IPS-20b (cell line): ENCODE results near the gene SP3.

ENCODE experiments used
- H3K27ac ChIP-seq: one replicate; pipeline ENCODE4 v1.5.1; 2013; ENCODE audit warnings: low read length
- H3K27me3 ChIP-seq: 2 replicates; pipeline ENCODE4 v1.6.1; 2013; ENCODE audit warnings: mild to moderate bottlenecking, low read length, inconsistent platforms; ENCODE audit not compliant: insufficient read depth
- H3K36me3 ChIP-seq: 2 replicates; pipeline ENCODE4 v1.6.1; 2013; ENCODE audit warnings: low read depth, mild to moderate bottlenecking, inconsistent platforms, low read length, moderate library complexity; ENCODE audit not compliant: insufficient read depth
- H3K4me1 ChIP-seq: 2 replicates; pipeline ENCODE4 v1.6.1; 2013; ENCODE audit warnings: mild to moderate bottlenecking, control low read depth, inconsistent platforms, low read length, moderate library complexity; ENCODE audit not compliant: insufficient read depth
- H3K4me3 ChIP-seq: 2 replicates; pipeline ENCODE4 v1.5.1; 2013; ENCODE audit warnings: mild to moderate bottlenecking, low read length, inconsistent platforms
- H3K9ac ChIP-seq: 2 replicates; pipeline ENCODE4 v1.6.1; 2013; ENCODE audit warnings: low read depth, mild to moderate bottlenecking, inconsistent platforms, low read length, moderate library complexity
- H3K9me3 ChIP-seq: 2 replicates; pipeline ENCODE4 v1.6.1; 2013; ENCODE audit warnings: mild to moderate bottlenecking, low read depth, low read length, inconsistent platforms; ENCODE audit not compliant: insufficient read depth

Gene SP3

GRCh38 chr2:173991856-173992588 is 26.8 kb upstream of the SP3 start:
- no peaks in the 10 kb centered on the region for H3K27me3 ChIP-seq
- H3K4me3 ChIP-seq, result no peak overlapping the region
- H3K36me3 ChIP-seq, result no peaks in the 10 kb centered on the region
- H3K27ac ChIP-seq, result no peak overlapping the region
- H3K4me1 ChIP-seq, result no peaks in the 10 kb centered on the region
- H3K9ac ChIP-seq, result no peak overlapping the region
- H3K9me3 ChIP-seq, result no peaks in the 10 kb centered on the region

- no peaks in the 10 kb centered on the region for H3K4me1 ChIP-seq
- H3K27ac ChIP-seq, result no peak overlapping the region
- no peaks in the 10 kb centered on the region for H3K36me3 ChIP-seq
- no peaks in the 10 kb centered on the region for H3K27me3 ChIP-seq
- no peak overlapping the region for H3K9ac ChIP-seq
- no peaks in the 10 kb centered on the region for H3K9me3 ChIP-seq
- no peak overlapping the region for H3K4me3 ChIP-seq
These were observed 26.0 kb upstream of the SP3 start for GRCh38 chr2:173990970-173991819.

GRCh38 chr2:173990245-173990644 is 25.1 kb upstream of the SP3 start:
- Histone ChIP-seq H3K36me3 (no peaks in the 10 kb centered on the region), H3K4me1 (no peaks in the 10 kb centered on the region), H3K27ac (no peak overlapping the region), H3K9ac (no peak overlapping the region), H3K9me3 (no peaks in the 10 kb centered on the region), H3K4me3 (no peak overlapping the region), H3K27me3 (no peaks in the 10 kb centered on the region)

GRCh38 chr2:173989884-173990215 is 24.7 kb upstream of the SP3 start:
- no peak overlapping the region for H3K4me3 ChIP-seq
- no peaks in the 10 kb centered on the region for H3K36me3 ChIP-seq
- no peaks in the 10 kb centered on the region for H3K27me3 ChIP-seq
- H3K27ac ChIP-seq, result no peak overlapping the region
- no peak overlapping the region for H3K9ac ChIP-seq
- no peaks in the 10 kb centered on the region for H3K9me3 ChIP-seq
- no peaks in the 10 kb centered on the region for H3K4me1 ChIP-seq

- H3K4me3 ChIP-seq, result no peak overlapping the region
- H3K36me3 ChIP-seq, result no peaks in the 10 kb centered on the region
- no peaks in the 10 kb centered on the region for H3K27me3 ChIP-seq
- no peaks in the 10 kb centered on the region for H3K9me3 ChIP-seq
- no peak overlapping the region for H3K27ac ChIP-seq
- H3K4me1 ChIP-seq, result no peaks in the 10 kb centered on the region
- H3K9ac ChIP-seq, result no peak overlapping the region
These were observed 24.1 kb upstream of the SP3 start for GRCh38 chr2:173989160-173989883.

- Histone ChIP-seq H3K4me3 (no peak overlapping the region), H3K27ac (no peak overlapping the region), H3K27me3 (no peaks in the 10 kb centered on the region), H3K36me3 (no peaks in the 10 kb centered on the region), H3K9ac (no peak overlapping the region), H3K4me1 (peaks cover 3% of the 10 kb centered on the region; the same call in 1 of the 2 replicates), H3K9me3 (no peaks in the 10 kb centered on the region)
These were observed 21.6 kb upstream of the SP3 start for GRCh38 chr2:173986805-173987204.

GRCh38 chr2:173985605-173985992 is 20.4 kb upstream of the SP3 start:
- H3K36me3 ChIP-seq, result no peaks in the 10 kb centered on the region
- H3K9ac ChIP-seq, result no peak overlapping the region
- H3K27ac ChIP-seq, result no peak overlapping the region

GRCh38 chr2:173984866-173985604 is 19.9 kb upstream of the SP3 start:
- Histone ChIP-seq H3K36me3 (no peaks in the 10 kb centered on the region), H3K4me1 (peaks cover 3% of the 10 kb centered on the region; the same call in 1 of the 2 replicates), H3K4me3 (no peak overlapping the region), H3K27ac (no peak overlapping the region), H3K9me3 (no peaks in the 10 kb centered on the region), H3K9ac (no peak overlapping the region), H3K27me3 (no peaks in the 10 kb centered on the region)

More at GRCh38 chr2:173985605-173985992, 20.4 kb upstream of the SP3 start:
- no peaks in the 10 kb centered on the region for H3K9me3 ChIP-seq
- peaks cover 3% of the 10 kb centered on the region; the same call in 1 of the 2 replicates for H3K4me1 ChIP-seq
- no peaks in the 10 kb centered on the region for H3K27me3 ChIP-seq
- no peak overlapping the region for H3K4me3 ChIP-seq

GRCh38 chr2:173983391-173983871 is 18.3 kb upstream of the SP3 start:
- H3K36me3 ChIP-seq, result no peaks in the 10 kb centered on the region
- H3K27ac ChIP-seq, result no peak overlapping the region
- H3K4me3 ChIP-seq, result no peak overlapping the region
- H3K9me3 ChIP-seq, result no peaks in the 10 kb centered on the region
- no peaks in the 10 kb centered on the region for H3K27me3 ChIP-seq
- no peak overlapping the region for H3K9ac ChIP-seq
- H3K4me1 ChIP-seq, result peaks cover 3% of the 10 kb centered on the region; the same call in 1 of the 2 replicates

GRCh38 chr2:173982918-173983317 is 17.7 kb upstream of the SP3 start:
- no peaks in the 10 kb centered on the region for H3K9me3 ChIP-seq
- H3K4me3 ChIP-seq, result no peak overlapping the region
- H3K27ac ChIP-seq, result no peak overlapping the region
- H3K4me1 ChIP-seq, result peaks cover 3% of the 10 kb centered on the region; the same call in 1 of the 2 replicates
- no peaks in the 10 kb centered on the region for H3K36me3 ChIP-seq
- no peaks in the 10 kb centered on the region for H3K27me3 ChIP-seq
- H3K9ac ChIP-seq, result no peak overlapping the region

- H3K27ac ChIP-seq, result no peak overlapping the region
- H3K4me3 ChIP-seq, result no peak overlapping the region
- H3K4me1 ChIP-seq, result peaks cover 3% of the 10 kb centered on the region; the same call in 1 of the 2 replicates
- H3K27me3 ChIP-seq, result no peaks in the 10 kb centered on the region
- H3K36me3 ChIP-seq, result no peaks in the 10 kb centered on the region
- H3K9ac ChIP-seq, result no peak overlapping the region
- H3K9me3 ChIP-seq, result no peaks in the 10 kb centered on the region
These were observed 17.1 kb upstream of the SP3 start for GRCh38 chr2:173982182-173982714.
